ENCODE data around the gene KLRC1.

DNA sequence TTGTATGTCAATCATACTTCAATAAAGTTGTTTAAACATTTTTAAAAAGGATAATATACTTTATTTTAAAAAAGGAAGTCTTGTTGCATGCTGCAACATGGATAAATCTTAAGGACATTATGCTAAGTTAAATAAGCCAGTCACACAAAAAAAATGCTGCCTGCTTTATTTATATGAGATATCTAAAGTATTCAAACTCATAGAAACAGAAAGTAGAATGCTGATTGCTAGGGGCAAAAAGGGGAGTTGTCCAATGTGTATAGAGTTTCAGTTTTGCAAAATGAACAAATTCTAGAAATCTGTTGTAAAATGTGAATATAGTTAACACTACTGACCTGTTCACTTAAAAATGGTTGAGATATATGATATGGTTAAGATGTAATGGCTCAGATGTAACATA, 52.3 kb downstream of the KLRC1 start:
- no peak for TF ChIP-seq POLR2A (IDR thresholded peaks at IDR 0.05; ENCODE audit: low read length)
- no peak for TF ChIP-seq GATA1 (IDR thresholded peaks at IDR 0.05; ENCODE audit: low read depth, low read length)
